Frontal cortex (tissue), 4 donors: ENCODE results near the gene SEMA4D. TPM values are rescaled to one million over a fixed set of nuclear protein-coding genes. Genes with fewer than 3 reads are reported as not detected.

Experiments
- DNase-seq, 2 donors: peaks; one replicate each; pipeline ENCODE4 v3.0.0; 2012; ENCODE audit warnings: low spot score in 2 of 2
- FAIRE-seq: peaks from 2 replicates; lab custom pipeline; 2012; peaks lifted over from hg19 to GRCh38; lab: Jason Lieb, UNC
- total RNA-seq: library from RNA; depleted of rRNA; stranded (reverse); fragments of >200 nt; gene quantifications from one replicate; pipeline ENCODE4 v1.2.3, GENCODE V29; 2014
- donor health status: control.
- donor health status: control.
- donor health status: control.

The SEMA4D gene
- total RNA-seq, 1 donor from 2014 or later, result 7.7 TPM

GRCh38 chr9:89421595-89421994, 76.3 kb downstream of the SEMA4D start:
- DNase-seq, result no peak
- FAIRE-seq, result no peak

DNA sequence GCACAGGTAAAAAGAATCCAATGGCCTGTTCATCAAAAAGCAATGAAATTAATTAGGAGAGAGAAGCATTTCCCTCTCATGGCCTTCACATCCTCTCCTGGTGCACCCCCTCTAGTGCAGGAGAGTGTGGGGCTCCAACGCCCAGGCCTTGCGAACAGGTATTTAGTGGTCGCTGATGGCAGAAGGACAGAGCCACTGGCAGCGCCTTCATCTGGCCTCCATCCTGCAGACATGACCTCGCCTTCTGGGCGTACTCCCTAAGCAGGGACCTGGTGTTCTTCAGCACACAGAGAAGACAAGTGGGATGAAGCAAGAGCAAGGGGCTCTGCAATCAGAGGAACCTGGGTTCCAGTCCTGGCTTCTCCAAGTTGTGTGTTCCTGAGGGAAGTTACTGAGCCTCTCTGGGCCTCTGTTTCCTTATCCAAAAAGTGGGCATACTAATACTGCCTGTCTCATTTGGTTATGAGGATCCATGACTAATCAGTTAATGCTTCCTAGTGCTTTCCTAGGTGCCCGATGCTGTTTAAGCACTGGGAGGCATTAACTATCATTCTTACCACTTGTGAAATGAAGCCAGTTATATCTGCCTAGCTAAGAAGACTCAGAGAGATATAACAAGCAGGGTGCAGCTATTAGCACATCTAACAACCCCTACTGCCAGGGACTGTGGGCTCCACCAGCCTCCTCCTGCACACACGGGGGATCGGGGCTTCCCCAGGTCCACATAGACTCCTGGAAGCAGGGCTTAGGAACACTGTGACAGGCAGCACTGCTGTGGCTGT, 77.3 kb downstream of the SEMA4D start:
- DNase-seq, result no peak
- FAIRE-seq, result no peak

DNA sequence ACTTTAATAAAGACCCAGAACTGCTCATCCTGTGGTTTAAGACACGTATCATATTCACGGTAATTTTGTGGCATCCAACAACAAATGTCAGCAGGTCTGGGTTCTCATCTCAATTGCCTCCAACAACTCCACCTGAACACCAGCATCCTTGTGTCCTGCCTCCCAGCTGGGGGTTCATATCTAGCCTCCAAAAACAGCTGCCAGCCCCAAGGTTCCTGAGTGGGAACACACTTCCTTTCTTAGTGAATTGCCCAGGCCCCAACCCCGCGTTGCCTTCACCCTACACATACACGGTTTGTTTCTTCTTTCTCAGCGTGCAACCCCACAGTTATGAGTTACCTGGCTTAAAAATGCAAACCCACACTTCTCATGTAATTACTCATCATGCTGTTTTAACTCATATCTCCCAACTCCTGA, 77.9 kb downstream of the SEMA4D start:
- no peak for FAIRE-seq
- DNase-seq, result no peak

- DNase-seq, result no peak
- FAIRE-seq, result no peak
Measured at GRCh38 chr9:89418882-89419640, 78.9 kb downstream of the SEMA4D start.

DNA sequence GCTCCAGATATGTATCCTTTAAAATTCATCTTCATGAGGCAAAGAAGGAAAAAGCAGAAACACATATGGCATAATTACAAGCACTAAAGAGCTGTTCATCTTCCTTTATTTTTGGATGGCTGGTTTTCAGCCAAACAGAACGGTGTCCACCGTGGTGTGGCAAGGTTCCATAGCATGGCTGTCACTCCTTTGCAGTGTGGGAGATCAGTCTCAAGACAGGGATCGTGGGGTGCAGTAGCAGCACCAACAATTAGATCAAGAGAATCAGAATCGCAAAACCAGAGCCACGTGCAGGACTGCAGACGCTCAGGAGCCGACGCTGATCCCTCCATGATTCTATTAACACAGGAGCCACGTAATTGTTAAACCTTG, 79.5 kb downstream of the SEMA4D start:
- DNase-seq, result no peak
- FAIRE-seq, result no peak

DNA sequence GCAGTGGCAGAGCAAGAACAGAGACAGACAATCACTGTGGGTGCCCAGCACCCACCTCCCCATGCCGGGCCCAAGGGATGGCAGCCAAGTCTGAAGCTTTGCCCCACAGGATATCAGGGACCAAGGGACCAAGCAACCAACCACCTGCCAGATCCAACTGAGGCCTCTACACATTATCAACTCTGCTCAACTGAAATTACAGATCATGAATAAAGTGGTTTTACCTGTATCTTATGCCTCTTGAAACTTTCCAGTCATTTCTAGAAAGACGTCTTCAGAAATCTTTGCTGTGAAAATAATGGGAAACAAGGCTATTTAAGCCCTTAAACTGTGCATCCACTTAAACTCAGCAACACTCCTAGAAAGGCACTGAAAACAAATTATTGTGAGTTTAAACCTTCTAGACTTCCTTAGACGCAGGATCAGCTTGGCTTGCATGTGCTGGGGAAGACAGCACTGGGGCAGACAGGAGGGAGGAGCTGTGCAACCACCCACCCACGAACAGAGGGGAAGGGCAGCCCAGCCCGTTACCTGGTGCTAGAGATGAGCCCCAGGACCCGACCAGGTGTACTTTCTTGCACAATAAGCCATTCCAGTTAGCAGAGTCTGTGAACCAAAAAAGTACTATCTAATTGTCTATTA, 80.0 kb downstream of the SEMA4D start:
- FAIRE-seq, result no peak
- no peak for DNase-seq

- FAIRE-seq, result no peak
- no peak for DNase-seq
Measured at GRCh38 chr9:89414670-89415324, 83.1 kb downstream of the SEMA4D start.

DNA sequence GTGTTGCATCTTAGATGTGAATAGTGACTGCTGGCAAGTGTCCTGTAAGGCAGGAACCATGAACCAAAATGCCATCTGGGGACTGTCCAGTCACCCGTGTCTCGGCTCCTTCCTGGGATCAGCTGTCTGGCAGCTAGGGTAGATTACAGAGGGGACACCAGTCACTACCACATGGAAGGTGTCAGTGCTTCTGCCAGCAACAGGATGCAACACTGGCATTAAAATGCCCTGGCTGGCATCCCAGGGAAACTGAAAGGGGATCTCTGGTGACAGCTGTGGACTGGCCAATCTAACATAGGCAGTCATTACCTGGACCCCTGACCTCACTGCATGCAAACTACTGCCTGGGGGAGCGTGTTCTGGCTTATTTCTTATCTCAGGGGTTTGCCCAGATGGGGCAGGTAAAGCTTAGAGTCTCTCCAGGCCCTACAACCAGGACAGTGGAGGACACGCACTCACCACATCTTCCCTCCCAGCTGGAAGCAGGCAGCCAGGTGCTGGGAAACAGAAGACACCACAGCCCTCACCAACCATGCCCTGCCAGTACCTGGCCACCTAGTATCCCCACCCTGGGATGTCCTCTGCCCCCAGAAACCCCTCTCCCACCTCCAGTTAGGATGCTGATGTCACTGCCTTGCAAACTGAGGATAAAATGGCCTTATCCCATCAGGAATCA, 83.8 kb downstream of the SEMA4D start:
- FAIRE-seq, result no peak
- no peak for DNase-seq

DNA sequence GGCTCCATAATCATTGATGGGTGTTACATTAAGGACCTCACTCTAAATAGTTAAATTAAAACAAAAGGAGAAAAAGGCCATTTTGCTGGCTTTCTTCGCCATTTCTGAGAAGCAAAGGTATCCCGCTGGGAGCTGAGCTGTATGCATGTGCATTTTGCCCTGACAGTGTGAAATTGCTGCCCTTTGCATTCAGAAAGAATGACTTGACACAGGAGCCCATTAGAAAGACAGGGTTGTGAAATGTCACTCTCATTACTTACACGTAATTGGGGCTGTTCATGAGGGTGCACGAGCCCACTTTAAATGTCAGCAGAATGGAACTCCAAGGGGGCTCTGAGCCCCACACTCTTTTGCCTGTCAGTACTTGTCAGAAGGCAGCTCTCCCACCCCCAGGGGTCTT, 85.0 kb downstream of the SEMA4D start:
- FAIRE-seq (no peak), DNase-seq (no peak)

DNA sequence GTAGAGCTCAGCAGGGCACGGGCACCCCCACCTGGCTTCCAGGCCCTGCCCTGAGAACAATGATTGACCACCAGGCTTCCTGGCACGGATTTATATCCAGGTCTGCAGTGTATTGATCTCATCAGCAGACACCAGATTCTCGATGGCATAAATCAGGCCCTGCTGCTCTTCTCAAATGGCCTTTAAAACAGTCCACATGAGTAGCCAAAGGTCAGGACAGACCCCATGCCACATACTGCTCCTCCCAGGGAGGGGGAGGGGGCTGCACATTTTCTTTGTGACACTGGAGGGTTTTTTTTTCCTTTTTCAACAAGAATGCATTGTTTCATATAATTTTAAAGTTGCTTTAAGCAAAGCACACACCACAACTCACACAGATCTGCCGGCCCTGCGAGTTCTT, 85.4 kb downstream of the SEMA4D start:
- FAIRE-seq (no peak), DNase-seq (no peak)

DNA sequence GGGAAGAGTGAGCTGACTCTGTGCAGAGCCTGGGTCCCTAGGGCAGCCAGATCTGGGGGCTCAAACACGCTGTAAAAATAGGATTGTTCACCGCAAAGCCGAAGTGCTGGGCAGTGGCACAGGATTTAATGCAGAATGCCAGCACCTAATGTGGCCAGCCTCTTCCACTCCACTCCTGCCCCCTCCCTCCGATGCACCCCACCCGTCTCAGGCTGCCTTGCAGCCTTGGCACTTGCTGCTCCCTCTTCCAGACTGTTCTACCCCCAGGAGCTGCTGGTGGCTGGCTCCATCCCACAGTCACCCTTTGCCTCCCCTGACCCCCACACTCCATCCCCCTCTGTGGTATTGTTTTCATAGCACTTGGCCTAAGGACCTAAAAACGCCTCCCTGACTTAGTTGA, 86.2 kb downstream of the SEMA4D start:
- FAIRE-seq (no peak), DNase-seq (no peak)

DNA sequence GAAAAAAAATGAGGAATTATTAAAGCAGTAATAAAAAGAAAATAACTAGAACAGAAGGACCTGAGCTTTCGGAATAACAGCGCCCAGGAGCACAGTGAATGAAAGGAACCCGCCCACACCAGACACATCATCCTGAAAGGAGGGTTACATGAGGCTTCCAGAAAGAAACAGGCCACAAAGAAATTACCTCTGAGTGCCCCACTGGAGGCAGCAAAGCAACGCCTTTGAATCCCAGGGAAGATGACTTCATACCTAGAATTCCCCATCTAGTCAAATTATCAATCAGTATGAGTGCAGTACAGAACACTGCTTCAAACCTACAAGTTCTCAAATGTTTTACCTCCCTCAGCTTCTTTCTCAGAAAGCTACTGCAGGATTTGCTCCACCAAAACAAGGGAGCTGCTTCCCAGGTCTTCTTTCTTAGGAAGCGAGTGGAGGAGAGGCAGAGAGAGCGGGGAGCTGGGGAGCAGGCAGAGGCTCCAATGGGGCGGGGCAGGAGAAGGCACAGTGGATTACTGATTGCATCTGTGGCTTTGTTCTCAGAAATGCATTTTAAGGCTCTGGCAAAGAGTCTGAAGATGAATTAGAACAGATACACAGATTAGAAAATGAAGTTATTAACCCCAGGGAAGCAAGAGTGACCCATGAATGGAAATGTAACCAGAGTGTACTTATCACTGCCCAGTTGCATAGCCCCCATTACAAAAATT, 87.1 kb downstream of the SEMA4D start:
- FAIRE-seq (no peak), DNase-seq (no peak)

DNA sequence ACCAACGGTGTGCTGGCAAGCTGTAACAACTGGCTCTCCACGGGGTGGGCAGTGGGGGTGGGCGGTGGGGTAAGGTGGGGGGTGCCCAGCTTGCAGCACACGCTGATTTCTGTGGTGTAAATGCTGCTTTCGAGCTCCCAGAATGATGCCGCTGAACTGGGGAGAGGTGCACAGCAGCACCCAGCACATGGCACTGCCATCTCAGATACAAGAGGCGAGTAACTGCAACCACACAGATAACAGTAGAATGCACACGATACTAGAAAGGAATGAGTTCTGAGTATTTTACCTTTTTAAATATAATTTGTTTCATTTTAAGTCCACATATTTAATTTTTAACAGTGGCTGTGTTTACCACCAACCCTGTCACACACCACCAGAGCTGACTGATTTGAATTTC, 87.9 kb downstream of the SEMA4D start:
- no peak for DNase-seq
- no peak for FAIRE-seq

- DNase-seq (no peak), FAIRE-seq (no peak)
Measured at GRCh38 chr9:89409466-89409865, 88.4 kb downstream of the SEMA4D start.

GRCh38 chr9:89408628-89409101, 89.2 kb downstream of the SEMA4D start:
- no peak for FAIRE-seq
- DNase-seq, result no peak

DNA sequence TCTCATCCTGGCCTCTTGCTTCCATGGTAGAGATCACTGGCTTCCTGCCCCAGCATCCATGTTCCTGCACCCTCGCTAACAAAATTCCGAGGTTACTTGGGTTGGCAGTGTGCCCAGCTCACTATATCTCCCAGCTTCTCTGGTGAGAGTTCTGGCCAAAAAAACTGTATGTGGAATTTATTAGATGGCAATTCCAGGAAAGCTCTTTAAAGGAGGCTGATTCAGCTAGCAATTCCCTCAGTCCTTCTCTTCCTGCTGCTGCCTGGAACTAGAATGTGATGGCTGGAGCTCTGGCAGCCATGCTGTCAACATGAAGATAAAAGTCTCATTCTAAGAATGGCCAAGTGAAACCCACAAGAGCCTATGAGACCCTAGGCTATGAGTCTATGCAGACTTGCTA, 90.8 kb downstream of the SEMA4D start:
- FAIRE-seq, result no peak

DNA sequence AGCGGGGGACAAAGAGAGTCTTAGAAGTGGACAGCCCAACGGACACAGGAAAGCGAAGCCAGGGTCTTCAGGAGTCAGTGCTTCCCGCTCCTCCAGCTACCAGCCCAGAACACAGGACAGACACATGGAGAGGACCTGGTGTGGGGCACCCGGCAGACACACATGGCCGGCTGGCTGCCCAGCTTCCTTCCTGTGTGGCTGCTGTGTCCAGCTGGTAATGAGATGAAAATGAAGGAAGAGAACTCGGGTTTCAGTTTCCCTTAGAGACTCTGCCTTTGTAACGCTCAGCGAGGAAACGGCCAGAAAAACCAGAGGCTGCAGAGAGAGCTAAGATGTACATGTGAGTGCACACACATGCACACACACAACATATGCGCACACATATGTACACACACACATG, 92.1 kb downstream of the SEMA4D start:
- DNase-seq (no peak), FAIRE-seq (no peak)

More for the DNA sequence above, 90.8 kb downstream of the SEMA4D start:
- DNase-seq, result no peak

- FAIRE-seq, result no peak
- DNase-seq, result no peak
Measured at GRCh38 chr9:89404074-89404473, 93.8 kb downstream of the SEMA4D start.
